K562 (cell line): ENCODE results near the gene SYTL5. TPM values are rescaled to one million over a fixed set of nuclear protein-coding genes. Genes with fewer than 3 reads are reported as not detected.

Experiments used
- ATAC-seq: fragments of 200-7000 bp; cut with Tn5 transposase; 3 replicates; pipeline ENCODE4 v1.9.1; 2020; ENCODE audit warnings: moderate library complexity
- BruUV-seq: library from RNA; stranded (reverse); fragments of 400-500 nt; replicated peaks from 2 replicates; lab custom pipeline; 2021; lab: Mats Ljungman, UMichigan
- CTCF ChIA-PET: fragments of 300-600 bp; formaldehyde crosslinking; extraction: SDS; loops from one replicate; lab custom pipeline; 2021; ENCODE audit warnings: low intra/inter-chr PET ratio; lab: Yijun Ruan, JAX
- POLR2A ChIA-PET: fragments of 300-600, 350-650 bp; sonication (Branson Sonifier 250); formaldehyde crosslinking; extraction: SDS; loops from one replicate; lab custom pipeline; 2021; ENCODE audit warnings: antibody characterized with exemption, inconsistent platforms; lab: Yijun Ruan, JAX
- DNase-seq, 4 experiments: peaks; one replicate each; pipeline versions ENCODE4 v3.0.0 to v3.0.0-alpha.2; 2011 to 2018; ENCODE audit warnings: low spot score in 3 of 4, mixed read lengths in 3 of 4; ENCODE audit errors: extremely low read depth in 1 of 4
- FAIRE-seq: peaks from 2 replicates; lab custom pipeline; 2011; peaks lifted over from hg19 to GRCh38; lab: Jason Lieb, UNC
- H2AFZ ChIP-seq: 2 replicates; pipeline ENCODE4 v1.6.0; 2011; ENCODE audit warnings: low read depth, low read length, control low read depth, inconsistent platforms
- H3K27ac ChIP-seq: fragments of 200-600 bp; 3 replicates; pipeline ENCODE4 v1.8.0; 2011; ENCODE audit warnings: low read depth, mild to moderate bottlenecking, control low read depth, inconsistent platforms, low read length, moderate library complexity, mixed read lengths; ENCODE audit errors: extremely low read depth
- H3K27me3 ChIP-seq, 2 experiments: fragments of 300-600 bp in 1 of 2; 2 replicates in 1 of 2; 3 replicates in 1 of 2; pipeline versions ENCODE4 v1.6.0 to v1.8.0; 2011; ENCODE audit warnings: inconsistent platforms in 2 of 2, low read length in 2 of 2, mild to moderate bottlenecking in 1 of 2, mixed read lengths in 1 of 2, moderate library complexity in 1 of 2; ENCODE audit not compliant: control insufficient read depth in 2 of 2, insufficient read depth in 2 of 2
- H3K36me3 ChIP-seq: fragments of 300-600 bp; 3 replicates; pipeline ENCODE4 v1.8.0; 2011; ENCODE audit warnings: mild to moderate bottlenecking, low read length, inconsistent platforms; ENCODE audit not compliant: control insufficient read depth, insufficient read depth
- H3K4me1 ChIP-seq, 2 experiments: fragments of 200-600 bp in 1 of 2; replicated peaks in 1 of 2; 2 replicates in 1 of 2; 3 replicates in 1 of 2; pipeline versions ENCODE4 v1.5.1 to v1.8.0; 2011; ENCODE audit warnings: inconsistent platforms in 2 of 2, low read length in 2 of 2, mild to moderate bottlenecking in 1 of 2, mixed read lengths in 1 of 2, moderate library complexity in 1 of 2; ENCODE audit not compliant: control insufficient read depth in 2 of 2, insufficient read depth in 2 of 2
- H3K4me2 ChIP-seq: 2 replicates; pipeline ENCODE4 v1.6.1; 2011; ENCODE audit warnings: low read length, control low read depth, inconsistent platforms, mixed read lengths; ENCODE audit not compliant: insufficient read depth
- H3K4me3 ChIP-seq: fragments of 200-600 bp; sonication (generic), shearing (Covaris generic); 2 replicates; pipeline ENCODE4 v1.5.1; 2016; ENCODE audit warnings: control low read depth, inconsistent platforms
- H3K79me2 ChIP-seq: fragments of 200-600 bp; 3 replicates; pipeline ENCODE4 v1.8.0; 2011; ENCODE audit warnings: low read length, inconsistent platforms; ENCODE audit not compliant: control insufficient read depth, insufficient read depth
- H3K9ac ChIP-seq, 2 experiments: 2 replicates each; pipeline versions ENCODE4 v1.6.0 to v1.6.1; 2011; ENCODE audit warnings: low read depth in 2 of 2, low read length in 2 of 2, control low read depth in 1 of 2, inconsistent platforms in 1 of 2, mild to moderate bottlenecking in 1 of 2, mixed read lengths in 1 of 2; ENCODE audit not compliant: insufficient read depth in 1 of 2
- H3K9me1 ChIP-seq: one replicate; pipeline ENCODE4 v1.6.0; 2011; ENCODE audit warnings: inconsistent platforms, mild to moderate bottlenecking, low read length, moderate library complexity; ENCODE audit not compliant: control insufficient read depth, insufficient read depth
- H3K9me3 ChIP-seq: replicated peaks from 2 replicates; pipeline ENCODE4 v1.5.1; 2011; ENCODE audit warnings: low read depth, low read length, inconsistent platforms; ENCODE audit not compliant: control insufficient read depth, insufficient read depth
- H4K20me1 ChIP-seq: replicated peaks from 2 replicates; pipeline ENCODE4 v1.6.1; 2011; ENCODE audit warnings: low read length, inconsistent platforms, mixed read lengths; ENCODE audit not compliant: control insufficient read depth, insufficient read depth
- BMI1 ChIP-seq: fragments of 150-350 bp; IDR thresholded peaks from 2 replicates; pipeline ENCODE4 v1.6.1; 2014; ENCODE audit warnings: low read length
- E2F1 ChIP-seq: sonication (generic); formaldehyde crosslinking; IDR thresholded peaks from 2 replicates; pipeline ENCODE4 v1.8.1; 2023; ENCODE audit warnings: mild to moderate bottlenecking, missing genetic modification reagents, moderate library complexity
- ESRRB ChIP-seq: fragments of 250-450 bp; sonication (Bioruptor Pico); IDR thresholded peaks from 2 replicates; pipeline ENCODE4 v1.5.0; 2020; ENCODE audit warnings: mild to moderate bottlenecking, moderate library complexity, borderline replicate concordance
- EWSR1 ChIP-seq: fragments of 450-650 bp; IDR thresholded peaks from 2 replicates; pipeline ENCODE4 v1.6.1; 2018; ENCODE audit warnings: borderline replicate concordance, mild to moderate bottlenecking, low read depth, moderate library complexity; ENCODE audit not compliant: partially characterized antibody
- FOXK1 ChIP-seq: sonication (generic); formaldehyde crosslinking; IDR thresholded peaks from 2 replicates; pipeline ENCODE4 v1.8.0; 2022; ENCODE audit warnings: missing genetic modification reagents, mild to moderate bottlenecking, borderline replicate concordance
- LEF1 ChIP-seq: fragments of 450-650 bp; IDR thresholded peaks from 2 replicates; pipeline ENCODE4 v1.6.1; 2016; ENCODE audit warnings: mild to moderate bottlenecking
- PHB ChIP-seq: fragments of 250-450 bp; sonication (Bioruptor Pico); IDR thresholded peaks from 2 replicates; pipeline ENCODE4 v1.5.0; 2021
- POLR2H ChIP-seq: IDR thresholded peaks from 2 replicates; pipeline ENCODE4 v1.6.1; 2016; ENCODE audit warnings: missing genetic modification characterization, low read depth, mild to moderate bottlenecking, control low read depth, missing compliant biosample characterization, moderate library complexity
- PTTG1 ChIP-seq: fragments of 450-650 bp; IDR thresholded peaks from 2 replicates; pipeline ENCODE4 v1.6.1; 2016; ENCODE audit warnings: low read depth, mild to moderate bottlenecking, missing genetic modification characterization, missing compliant biosample characterization
- RBM15 ChIP-seq: fragments of 200-400 bp; formaldehyde crosslinking; IDR thresholded peaks from 2 replicates; pipeline ENCODE4 v1.6.1; 2018; ENCODE audit warnings: mild to moderate bottlenecking, low read length, moderate library complexity; ENCODE audit not compliant: insufficient read depth
- SRSF1 ChIP-seq: fragments of 200-400 bp; formaldehyde crosslinking; IDR thresholded peaks from 2 replicates; pipeline ENCODE4 v1.6.1; 2017; ENCODE audit warnings: mild to moderate bottlenecking, low read depth, low read length, moderate library complexity
- ZKSCAN1 ChIP-seq: fragments of 150-350 bp; IDR thresholded peaks from 2 replicates; pipeline ENCODE4 v1.6.1; 2016; ENCODE audit warnings: low read depth, low read length
- ZNF124 ChIP-seq: sonication (generic); formaldehyde crosslinking; IDR thresholded peaks from 2 replicates; pipeline ENCODE4 v1.8.1; 2022; ENCODE audit warnings: missing genetic modification reagents
- ZNF318 ChIP-seq, 2 experiments: fragments of 450-650 bp; IDR thresholded peaks; 2 replicates each; pipeline ENCODE4 v1.6.1; 2016; ENCODE audit warnings: mild to moderate bottlenecking in 2 of 2, borderline replicate concordance in 1 of 2, low read depth in 1 of 2, moderate library complexity in 1 of 2
- WGBS: fragments of 100-300 bp; shearing (Covaris generic); methylation state at CpG from one replicate; pipeline ENCODE4 v1.1.6; 2016; ENCODE audit warnings: low coverage, mixed read lengths; ENCODE audit not compliant: insufficient coverage; ENCODE audit errors: missing lambda C conversion rate; 5-methylcytosine and 5-hydroxymethylcytosine counted together
- in situ Hi-C: fragments of 300-500 bp; cut with MboI; formaldehyde crosslinking; loops from 4 replicates; pipeline ENCODE4 v1.15.0; 2018; ENCODE audit warnings: inconsistent platforms, mixed read lengths
- intact Hi-C: fragments of 100-400 bp; cut with micrococcal nuclease; formaldehyde crosslinking; loops from 2 replicates; pipeline ENCODE4 v1.14.2; 2022
- polyA plus RNA-seq, 8 experiments: library from polyadenylated mRNA; depleted of rRNA in 4 of 8; stranded (reverse) in 5 of 8; unstranded in 3 of 8; fragments of >200 nt; fragmentation: Nextera tagmentation in 2 of 8; fragmentation: Illumina TruSeq in 1 of 8; extraction: Ambion mirVana in 2 of 8; extraction: Trizol in 1 of 8; gene quantifications; 2 replicates each; pipeline versions ENCODE4 v1.2.1 to v1.2.3, GENCODE V29; 2011 to 2014; ENCODE audit warnings: inconsistent platforms in 1 of 8, missing spikeins in 1 of 8
- total RNA-seq, 7 experiments: library from RNA; depleted of rRNA in 6 of 7; stranded (reverse); fragments of >200 nt in 6 of 7; fragmentation: Illumina TruSeq in 2 of 7; extraction: Trizol in 2 of 7; gene quantifications; 2 replicates each; pipeline versions ENCODE4 v1.2.1 to v1.2.3, GENCODE V29; 2011 to 2021; ENCODE audit warnings: low replicate concordance in 1 of 7

SYTL5 gene
- total and polyA plus RNA-seq, 9 of the 15 experiments (the other 6 are each of a cell fraction or from before 2014, with no cell fraction given) = 0.01 to 0.25 (median 0.09) TPM

- TF ChIP-seq LEF1 (no peak), ZKSCAN1 (no peak), PTTG1 (tag) (no peak), PHB (no peak), SRSF1 (no peak)
Observed at GRCh38 chrX:38000706-38001105, 5.6 kb upstream of the SYTL5 start (continued).

GRCh38 chrX:38004046-38004445 lies 2.3 kb upstream of the SYTL5 start:
- BruUV-seq = no TSS peak
- H4K20me1 ChIP-seq = no peaks in the 10 kb centered on the region
- DNase-seq (no peak), ATAC-seq (no peak), FAIRE-seq (no peak)
- H3K9me1 ChIP-seq = no peaks in the 10 kb centered on the region
- 0% methylated on average over 2 of the region's 3 CpGs for WGBS
- ChIA-PET CTCF (no interaction called here), POLR2A (no interaction called here)
- no peak overlapping the region for H3K9ac ChIP-seq
- in situ Hi-C loops (no loop called here), intact Hi-C loops (no loop called here)
- H3K4me3 ChIP-seq = no peak overlapping the region
- no peaks in the 10 kb centered on the region for H3K79me2 ChIP-seq
- peaks cover 0 to 3% of the 10 kb centered on the region in 2 experiments; a peak in 1 of 5 replicates for H3K4me1 ChIP-seq
- no peaks in the 10 kb centered on the region for H3K9me3 ChIP-seq
- H2AFZ ChIP-seq = no peak overlapping the region
- H3K27me3 ChIP-seq = no peaks in the 10 kb centered on the region
- H3K36me3 ChIP-seq = no peaks in the 10 kb centered on the region
- no peak overlapping the region for H3K4me2 ChIP-seq
- H3K27ac ChIP-seq = no peak overlapping the region
- TF ChIP-seq RBM15 (no peak), E2F1 (CRISPR knock-in tag) (no peak), BMI1 (no peak), EWSR1 (no peak), FOXK1 (CRISPR knock-in tag) (no peak), ZNF124 (CRISPR knock-in tag) (no peak), ESRRB (CRISPR knock-in tag) (no peak), POLR2H (tag) (no peak), ZNF318 (IDR thresholded peaks at IDR 0.05; ENCODE audit: borderline replicate concordance in 1 of 2, low read depth in 1 of 2) (no peak)
